ENCODE results near the gene SCUBE3.

The SCUBE3 gene

GRCh38 chr6:35188886-35189285, 24.9 kb upstream of the SCUBE3 start:
- Mint-ChIP-seq H3K27ac (no peak overlapping the region), H3K36me3 (ENCODE audit: low read depth) (no peaks in the 10 kb centered on the region), H3K27me3 (ENCODE audit: low read depth) (peaks cover 10% of the 10 kb centered on the region), H3K4me1 (peaks cover 5% of the 10 kb centered on the region), H3K9me3 (no peaks in the 10 kb centered on the region), H3K4me3 (no peak overlapping the region)
- no peak for TF ChIP-seq CTCF (IDR thresholded peaks at IDR 0.05; ENCODE audit: unreplicated experiment in 3 of 3)

- Mint-ChIP-seq H3K36me3 (ENCODE audit: low read depth) (no peaks in the 10 kb centered on the region), H3K4me3 (no peak overlapping the region), H3K4me1 (no peaks in the 10 kb centered on the region), H3K9me3 (no peaks in the 10 kb centered on the region), H3K27me3 (ENCODE audit: low read depth) (peaks cover 14% of the 10 kb centered on the region), H3K27ac (no peak overlapping the region)
- no peak for TF ChIP-seq CTCF (IDR thresholded peaks at IDR 0.05; ENCODE audit: unreplicated experiment in 3 of 3)
Measured at GRCh38 chr6:35190306-35190705, 23.4 kb upstream of the SCUBE3 start.

GRCh38 chr6:35191889-35192288, 21.9 kb upstream of the SCUBE3 start:
- Mint-ChIP-seq H3K4me3 (no peak overlapping the region), H3K36me3 (ENCODE audit: low read depth) (no peaks in the 10 kb centered on the region), H3K9me3 (peaks cover 1% of the 10 kb centered on the region), H3K27me3 (ENCODE audit: low read depth) (peaks cover 10% of the 10 kb centered on the region), H3K27ac (no peak overlapping the region), H3K4me1 (no peaks in the 10 kb centered on the region)
- no peak for TF ChIP-seq CTCF (IDR thresholded peaks at IDR 0.05; ENCODE audit: unreplicated experiment in 3 of 3)

- H3K27ac Mint-ChIP-seq: no peak overlapping the region
- peaks cover 13% of the 10 kb centered on the region for H3K27me3 Mint-ChIP-seq (ENCODE audit: low read depth)
- TF ChIP-seq CTCF (IDR thresholded peaks at IDR 0.05; ENCODE audit: unreplicated experiment in 3 of 3): no peak
- H3K4me1 Mint-ChIP-seq: no peaks in the 10 kb centered on the region
- H3K36me3 Mint-ChIP-seq (ENCODE audit: low read depth): no peaks in the 10 kb centered on the region
- H3K4me3 Mint-ChIP-seq: no peak overlapping the region
- peaks cover 5% of the 10 kb centered on the region for H3K9me3 Mint-ChIP-seq
Measured at GRCh38 chr6:35192301-35192860, 21.4 kb upstream of the SCUBE3 start.

- H3K27ac Mint-ChIP-seq: no peak overlapping the region
- H3K4me3 Mint-ChIP-seq: no peak overlapping the region
- peaks cover 5% of the 10 kb centered on the region for H3K9me3 Mint-ChIP-seq
- no peak for TF ChIP-seq CTCF (IDR thresholded peaks at IDR 0.05; ENCODE audit: unreplicated experiment in 3 of 3)
- peaks cover 1% of the 10 kb centered on the region for H3K4me1 Mint-ChIP-seq
- H3K27me3 Mint-ChIP-seq (ENCODE audit: low read depth): peaks cover 8% of the 10 kb centered on the region
- H3K36me3 Mint-ChIP-seq (ENCODE audit: low read depth): no peaks in the 10 kb centered on the region
Measured at GRCh38 chr6:35194390-35194789, 19.4 kb upstream of the SCUBE3 start.

- Mint-ChIP-seq H3K9me3 (peaks cover 5% of the 10 kb centered on the region), H3K4me3 (no peak overlapping the region), H3K27ac (no peak overlapping the region), H3K4me1 (peaks cover 4% of the 10 kb centered on the region), H3K36me3 (ENCODE audit: low read depth) (no peaks in the 10 kb centered on the region), H3K27me3 (ENCODE audit: low read depth) (peaks cover 8% of the 10 kb centered on the region)
- no peak for TF ChIP-seq CTCF (IDR thresholded peaks at IDR 0.05; ENCODE audit: unreplicated experiment in 3 of 3)
Measured at GRCh38 chr6:35195120-35195780, 18.5 kb upstream of the SCUBE3 start.
